A673 (cell line): Measurements from ENCODE around the gene CNPY3. TPM values are rescaled to one million over a fixed set of nuclear protein-coding genes. Genes with fewer than 3 reads are reported as not detected.

Experiments used
- BruUV-seq: library from RNA; stranded (reverse); fragments of 400-500 nt; replicated peaks from 2 replicates; lab custom pipeline; 2021; lab: Mats Ljungman, UMichigan
- CTCF ChIA-PET: fragments of 300-600 bp; sonication (Branson Sonifier 250); formaldehyde crosslinking; loops from one replicate; lab custom pipeline; 2022; ENCODE audit warnings: antibody characterized with exemption; lab: Charles Lee
- POLR2A ChIA-PET: fragments of 300-600 bp; sonication (Branson Sonifier 250); formaldehyde crosslinking; loops from one replicate; lab custom pipeline; 2022; ENCODE audit warnings: antibody characterized with exemption; ENCODE audit not compliant: low non-redundant PET; lab: Charles Lee
- DNase-seq: peaks from one replicate; pipeline ENCODE4 v3.0.0-alpha.2; 2015; ENCODE audit warnings: low spot score
- H3K27ac ChIP-seq: fragments of 200-600 bp; sonication (generic); 2 replicates; pipeline ENCODE4 v1.5.1; 2016; ENCODE audit warnings: mixed run types, low read depth, mild to moderate bottlenecking, mixed read lengths, antibody characterized with exemption, low read length; ENCODE audit not compliant: poor library complexity, severe bottlenecking
- H3K27me3 ChIP-seq: fragments of 200-600 bp; sonication (generic); replicated peaks from 2 replicates; pipeline ENCODE4 v1.6.1; 2017; ENCODE audit warnings: mixed run types, low read depth, mild to moderate bottlenecking, mixed read lengths, antibody characterized with exemption, low read length; ENCODE audit not compliant: insufficient read depth, poor library complexity
- H3K36me3 ChIP-seq: fragments of 200-600 bp; sonication (generic); 2 replicates; pipeline ENCODE4 v1.6.1; 2016; ENCODE audit warnings: mixed run types, mild to moderate bottlenecking, mixed read lengths, antibody characterized with exemption, low read length; ENCODE audit not compliant: insufficient read depth, poor library complexity, severe bottlenecking
- H3K4me1 ChIP-seq: fragments of 200-600 bp; sonication (generic); 2 replicates; pipeline ENCODE4 v1.6.1; 2017; ENCODE audit warnings: mixed run types, mild to moderate bottlenecking, mixed read lengths, antibody characterized with exemption, low read length; ENCODE audit not compliant: insufficient read depth, poor library complexity, severe bottlenecking
- H3K4me3 ChIP-seq: fragments of 200-600 bp; sonication (generic); 2 replicates; pipeline ENCODE4 v1.5.1; 2016; ENCODE audit warnings: low read depth, mixed run types, mild to moderate bottlenecking, mixed read lengths, low read length; ENCODE audit not compliant: poor library complexity, severe bottlenecking
- H3K9me3 ChIP-seq: fragments of 200-600 bp; sonication (generic); 2 replicates; pipeline ENCODE4 v1.6.1; 2016; ENCODE audit warnings: mixed run types, low read depth, mild to moderate bottlenecking, mixed read lengths, antibody characterized with exemption, low read length; ENCODE audit not compliant: poor library complexity, severe bottlenecking
- EZH2 ChIP-seq: fragments of 200-600 bp; sonication (generic); IDR thresholded peaks from 2 replicates; pipeline ENCODE4 v1.6.1; 2017; ENCODE audit warnings: borderline replicate concordance, low read depth, mild to moderate bottlenecking, mixed read lengths, antibody characterized with exemption, low read length; ENCODE audit not compliant: poor library complexity, severe bottlenecking
- intact Hi-C: fragments of 100-400 bp; cut with micrococcal nuclease; formaldehyde crosslinking; loops from one replicate; pipeline ENCODE4 v1.10.0; 2022; ENCODE audit not compliant: unreplicated experiment
- total RNA-seq: library from RNA; stranded (reverse); gene quantifications from 2 replicates; pipeline ENCODE4 v1.2.3, GENCODE V29; 2021
- TF ChIP-seq, protein P1 (sequence below): fragments of 300-800, 200-600 bp; sonication (generic); conservative IDR thresholded peaks from 2 replicates; pipeline ENCODE4 v1.5.1; 2017; ENCODE audit warnings: low read depth, mild to moderate bottlenecking, antibody characterized with exemption, low read length, moderate library complexity, mixed read lengths

The CNPY3 gene
- total RNA-seq, 1 experiment from 2014 or later: 37.7 TPM

DNA sequence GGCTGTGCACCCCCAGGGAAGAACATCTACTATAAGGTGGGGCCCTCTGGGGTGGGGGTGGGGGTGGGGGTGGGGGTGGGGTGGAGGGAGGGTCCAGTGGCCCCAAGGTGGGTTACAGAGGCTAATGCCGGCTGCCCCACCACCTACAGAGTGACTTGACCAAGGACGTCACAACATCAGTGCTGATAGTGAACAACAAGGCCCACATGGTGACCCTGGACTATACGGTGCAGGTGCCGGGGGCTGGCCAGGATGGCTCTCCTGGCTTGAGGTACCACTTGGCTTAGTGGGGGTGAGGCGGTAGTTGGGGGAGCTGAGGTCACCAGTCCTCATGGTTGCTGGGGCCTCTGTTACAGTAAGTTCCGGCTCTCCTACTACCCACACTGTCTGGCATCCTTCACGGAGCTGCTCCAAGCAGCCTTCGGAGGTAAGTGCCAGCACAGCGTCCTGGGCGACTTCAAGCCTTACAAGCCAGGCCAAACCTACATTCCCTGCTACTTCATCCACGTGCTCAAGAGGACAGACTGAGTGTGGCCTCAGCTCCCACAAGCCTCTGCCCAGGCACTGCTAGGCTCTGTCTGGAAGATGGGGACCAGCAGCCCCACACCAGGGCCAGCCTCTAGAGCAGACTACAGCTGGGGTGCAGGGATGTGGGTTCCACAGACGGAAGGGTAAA lies 34.0 kb downstream of the CNPY3 start:
- intact Hi-C loops: no loop called here
- Histone ChIP-seq H3K9me3 (no peaks in the 10 kb centered on the region), H3K4me1 (no peaks in the 10 kb centered on the region), H3K4me3 (no peak overlapping the region), H3K36me3 (peaks cover 15% of the 10 kb centered on the region), H3K27ac (no peak overlapping the region), H3K27me3 (no peaks in the 10 kb centered on the region)
- BruUV-seq: no TSS peak
- POLR2A ChIA-PET: no interaction called here
- CTCF ChIA-PET: no interaction called here
- DNase-seq: no peak
- TF ChIP-seq, protein P1, sequence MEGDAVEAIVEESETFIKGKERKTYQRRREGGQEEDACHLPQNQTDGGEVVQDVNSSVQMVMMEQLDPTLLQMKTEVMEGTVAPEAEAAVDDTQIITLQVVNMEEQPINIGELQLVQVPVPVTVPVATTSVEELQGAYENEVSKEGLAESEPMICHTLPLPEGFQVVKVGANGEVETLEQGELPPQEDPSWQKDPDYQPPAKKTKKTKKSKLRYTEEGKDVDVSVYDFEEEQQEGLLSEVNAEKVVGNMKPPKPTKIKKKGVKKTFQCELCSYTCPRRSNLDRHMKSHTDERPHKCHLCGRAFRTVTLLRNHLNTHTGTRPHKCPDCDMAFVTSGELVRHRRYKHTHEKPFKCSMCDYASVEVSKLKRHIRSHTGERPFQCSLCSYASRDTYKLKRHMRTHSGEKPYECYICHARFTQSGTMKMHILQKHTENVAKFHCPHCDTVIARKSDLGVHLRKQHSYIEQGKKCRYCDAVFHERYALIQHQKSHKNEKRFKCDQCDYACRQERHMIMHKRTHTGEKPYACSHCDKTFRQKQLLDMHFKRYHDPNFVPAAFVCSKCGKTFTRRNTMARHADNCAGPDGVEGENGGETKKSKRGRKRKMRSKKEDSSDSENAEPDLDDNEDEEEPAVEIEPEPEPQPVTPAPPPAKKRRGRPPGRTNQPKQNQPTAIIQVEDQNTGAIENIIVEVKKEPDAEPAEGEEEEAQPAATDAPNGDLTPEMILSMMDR: no peak
- no peak for TF ChIP-seq EZH2

GRCh38 chr6:42963855-42964605 lies 34.8 kb downstream of the CNPY3 start:
- H3K36me3 ChIP-seq: peaks cover 15% of the 10 kb centered on the region
- H3K27ac ChIP-seq: no peak overlapping the region
- no peaks in the 10 kb centered on the region for H3K9me3 ChIP-seq
- no peaks in the 10 kb centered on the region for H3K27me3 ChIP-seq
- TF ChIP-seq, protein P1: 0 out of 2 replicates have a peak, but pooled peaks have one; percentile 26
- TF ChIP-seq EZH2: no peak
- no peak overlapping the region for H3K4me3 ChIP-seq
- H3K4me1 ChIP-seq: no peaks in the 10 kb centered on the region
- CTCF ChIA-PET: no interaction called here
- BruUV-seq: no TSS peak
- intact Hi-C loops: no loop called here
- peak; percentile 67 for DNase-seq
- POLR2A ChIA-PET: no interaction called here

DNA sequence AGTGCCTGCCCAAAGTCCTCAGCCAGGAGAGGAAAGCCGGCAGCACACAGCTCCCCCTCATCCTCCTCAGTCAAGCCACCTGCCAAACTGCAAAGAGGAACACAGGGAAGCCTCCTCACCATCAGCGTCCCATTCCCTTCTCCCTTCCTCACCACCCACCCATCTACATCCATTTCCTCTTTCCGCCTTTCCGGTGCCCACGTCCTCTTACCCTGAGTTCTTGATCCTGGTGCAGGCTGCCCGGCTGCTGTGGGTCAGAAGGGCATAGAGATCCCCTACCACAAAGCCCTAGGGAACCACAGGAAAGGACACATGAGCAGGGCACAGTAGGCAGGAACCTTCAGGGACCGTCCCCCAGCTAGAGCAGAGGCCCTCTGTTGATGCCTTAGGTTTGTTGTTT lies 37.3 kb downstream of the CNPY3 start:
- H3K27ac ChIP-seq: no peak overlapping the region
- DNase-seq: no peak
- intact Hi-C loops: no loop called here
- peaks cover 15% of the 10 kb centered on the region for H3K36me3 ChIP-seq
- no TSS peak for BruUV-seq
- no peak overlapping the region for H3K4me3 ChIP-seq
- CTCF ChIA-PET: no interaction called here
- no peaks in the 10 kb centered on the region for H3K27me3 ChIP-seq
- no peak for TF ChIP-seq EZH2
- TF ChIP-seq, protein P1: no peak
- peaks cover 10% of the 10 kb centered on the region for H3K4me1 ChIP-seq
- no peaks in the 10 kb centered on the region for H3K9me3 ChIP-seq
- POLR2A ChIA-PET: no interaction called here
